NCI-H2029 (cell line): ENCODE measurements around the gene DCAF6.
A peak's percentile ranks its signal among the peaks of the same experiment; 100 is the strongest.
"Not testable (repeated sequence)": the region's sequence is repeated elsewhere in the genome, so short reads cannot be mapped to it uniquely, and the experiment has no call there.

Experiments
- DNase-seq: peaks from one replicate; lab custom pipeline; 2025; lab: John Stamatoyannopoulos, UW

Gene DCAF6

DNA sequence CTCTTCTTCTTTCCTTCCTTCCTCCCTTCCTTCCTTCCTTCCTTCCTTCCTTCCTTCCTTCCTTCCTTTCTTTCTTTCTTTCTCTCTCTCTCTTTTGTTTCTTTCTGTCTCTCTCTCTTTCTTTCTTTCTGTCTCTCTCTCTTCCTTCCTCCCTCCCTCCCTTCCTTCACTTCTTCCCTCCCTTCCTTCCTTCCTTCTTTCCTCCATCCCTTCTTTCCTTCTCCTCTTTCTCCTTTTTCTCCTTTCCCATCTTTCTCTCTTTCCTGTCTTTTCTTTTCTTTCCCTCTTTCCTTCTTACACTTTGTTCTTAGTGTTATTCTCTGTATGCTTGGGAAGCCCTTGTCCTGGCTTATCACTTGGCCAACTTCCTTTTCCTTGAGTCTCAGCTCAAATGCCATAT lies 72.8 kb downstream of the DCAF6 start:
- DNase-seq: no peak

DNA sequence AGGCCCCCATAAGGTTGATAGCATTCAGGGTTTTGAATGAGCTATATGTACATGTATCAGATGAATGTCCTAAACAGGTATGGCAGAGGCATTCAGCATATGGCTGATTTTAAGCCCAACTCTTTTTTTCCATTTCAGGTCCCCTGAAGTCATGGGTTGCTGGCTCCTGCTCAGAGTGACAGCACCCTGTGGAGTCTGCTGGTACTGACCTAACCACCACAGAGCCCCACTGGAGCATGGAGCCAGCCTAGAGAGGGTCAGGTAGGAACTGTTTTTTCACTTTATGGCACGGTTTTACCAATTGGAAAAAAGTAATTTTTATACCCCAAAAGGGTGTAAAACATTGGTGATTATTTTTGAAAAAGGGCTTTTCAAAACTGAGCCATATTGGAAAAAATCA lies 82.9 kb downstream of the DCAF6 start:
- DNase-seq: no peak

DNA sequence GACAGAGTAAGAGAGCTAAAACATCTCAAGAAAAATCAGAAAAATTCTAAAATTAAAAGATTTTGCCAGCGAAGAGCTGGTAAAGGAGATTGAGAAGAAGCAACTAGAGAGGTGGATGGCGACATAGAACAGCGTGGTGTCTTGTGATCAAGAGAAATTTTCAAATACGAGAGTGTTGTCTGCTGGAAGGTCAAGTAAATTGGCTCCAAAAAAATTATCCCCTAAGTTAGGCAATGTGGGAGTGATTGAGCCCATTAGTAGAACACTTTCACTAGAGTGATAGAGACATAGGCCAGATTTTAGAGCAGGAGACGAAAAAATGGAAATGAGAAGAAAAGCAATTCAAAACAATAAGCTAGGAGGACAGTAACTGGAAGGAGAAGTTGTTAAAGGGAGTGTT lies 94.7 kb downstream of the DCAF6 start:
- DNase-seq: no peak

DNA sequence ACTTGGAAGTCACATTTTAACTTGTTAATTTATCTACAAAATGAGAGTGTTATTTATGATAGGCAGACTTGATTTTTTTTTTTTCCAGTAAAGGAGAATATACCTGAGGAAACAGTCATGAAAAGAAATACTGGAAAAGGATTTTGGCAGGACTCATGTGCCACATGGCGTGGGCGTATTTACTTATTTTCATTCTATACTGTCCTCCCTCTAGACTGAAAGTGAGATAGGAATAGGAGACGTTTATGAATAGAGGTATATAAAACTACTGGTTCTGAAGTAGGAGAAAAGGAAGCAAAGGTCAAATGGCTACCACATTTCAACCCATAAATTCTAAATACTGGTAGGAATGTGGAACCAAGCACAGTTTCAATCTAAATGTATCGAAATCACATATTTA lies 95.1 kb downstream of the DCAF6 start:
- DNase-seq: no peak

DNA sequence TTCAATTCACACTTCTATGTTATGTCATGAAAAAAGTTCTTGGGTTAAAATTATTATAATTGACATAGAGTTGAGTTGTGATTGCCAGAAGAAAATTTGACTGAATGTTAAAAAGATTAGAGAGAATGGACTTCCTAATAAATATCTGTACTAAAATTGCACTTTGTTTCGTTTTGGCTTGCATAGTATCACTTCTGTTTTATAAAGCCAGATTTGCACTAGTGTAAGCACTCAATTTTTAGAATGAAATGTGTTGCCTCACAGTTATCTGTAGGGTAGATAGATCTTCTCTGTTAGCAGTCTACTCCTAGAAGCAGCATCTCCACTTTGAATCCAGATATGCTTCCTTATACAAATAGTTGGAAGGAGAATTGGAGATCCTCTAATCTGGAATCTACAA lies 95.5 kb downstream of the DCAF6 start:
- DNase-seq: no peak

DNA sequence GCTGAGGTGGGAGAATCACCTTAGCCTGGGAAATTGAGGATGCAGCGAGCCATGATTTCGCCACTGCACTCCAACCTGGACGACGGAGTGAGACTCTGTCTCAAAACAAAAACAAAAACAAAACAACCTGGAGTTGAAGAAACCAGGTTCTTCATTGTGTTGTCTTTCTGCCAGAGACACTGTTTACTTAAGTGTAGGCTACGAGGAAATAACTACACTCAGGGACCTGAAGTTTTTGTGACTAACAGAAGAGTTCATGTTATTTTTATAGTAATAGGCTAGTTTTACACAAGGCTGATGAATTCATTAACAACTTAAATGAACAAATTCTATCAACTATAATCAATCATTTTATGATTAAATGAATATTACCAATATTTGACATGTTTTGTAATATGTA lies 98.9 kb downstream of the DCAF6 start:
- DNase-seq: no peak

DNA sequence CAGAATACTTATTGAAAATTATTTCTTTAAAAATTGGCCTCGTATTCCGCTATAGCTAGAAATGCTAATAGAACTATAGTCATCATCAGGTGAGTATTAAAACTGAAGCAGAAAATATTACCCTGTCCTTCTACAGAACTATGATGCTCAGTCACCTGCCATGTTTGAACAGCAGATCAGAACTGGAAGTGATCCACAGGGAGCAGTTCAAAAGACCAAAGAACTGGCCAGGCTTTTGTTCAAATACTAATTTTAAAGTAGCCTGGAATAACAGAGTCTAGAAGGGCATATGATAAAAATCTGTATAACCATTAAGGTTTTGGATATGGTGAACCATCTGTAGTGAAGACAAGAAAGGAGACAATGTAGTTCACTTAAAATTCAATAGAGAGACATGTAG lies 105.9 kb downstream of the DCAF6 start:
- DNase-seq: no peak

DNA sequence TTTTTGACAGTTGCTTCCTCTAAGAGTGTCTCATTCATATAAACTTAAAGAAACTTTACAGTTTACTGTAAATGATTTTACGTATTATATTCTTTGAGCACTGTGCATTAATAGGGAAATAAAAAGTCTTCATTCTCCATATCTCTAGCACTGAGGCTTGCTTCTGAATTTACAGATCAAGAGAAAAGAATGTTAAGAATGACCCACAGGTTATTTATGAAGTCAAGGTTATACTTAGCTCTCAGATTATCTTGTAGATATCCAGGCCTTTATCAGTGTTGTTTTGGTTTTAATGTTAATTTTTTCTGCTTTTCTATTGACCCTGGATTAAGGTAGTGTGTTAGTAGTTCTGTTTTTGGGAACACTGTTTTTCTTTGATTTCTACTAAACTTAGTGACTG lies 108.8 kb downstream of the DCAF6 start:
- DNase-seq: no peak

DNA sequence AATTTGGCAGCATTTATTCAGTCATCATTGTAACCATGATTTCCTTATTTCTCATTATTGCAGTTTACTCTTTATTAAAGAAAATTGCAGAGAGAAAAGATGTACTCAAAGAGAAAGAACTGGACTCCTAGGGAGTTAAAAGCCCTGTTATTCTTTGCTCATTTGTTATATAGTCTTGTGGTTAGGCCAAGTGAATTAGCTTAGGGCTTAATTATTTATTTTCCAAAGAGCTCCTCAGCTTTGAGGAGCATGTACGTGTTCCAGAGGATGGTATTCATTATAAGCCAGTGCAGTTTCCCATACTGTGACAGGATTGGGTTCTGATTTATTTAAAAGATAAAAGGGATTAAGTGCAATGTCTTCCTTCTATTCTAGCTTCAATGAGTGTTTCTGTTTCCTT lies 113.8 kb downstream of the DCAF6 start:
- no peak for DNase-seq

DNA sequence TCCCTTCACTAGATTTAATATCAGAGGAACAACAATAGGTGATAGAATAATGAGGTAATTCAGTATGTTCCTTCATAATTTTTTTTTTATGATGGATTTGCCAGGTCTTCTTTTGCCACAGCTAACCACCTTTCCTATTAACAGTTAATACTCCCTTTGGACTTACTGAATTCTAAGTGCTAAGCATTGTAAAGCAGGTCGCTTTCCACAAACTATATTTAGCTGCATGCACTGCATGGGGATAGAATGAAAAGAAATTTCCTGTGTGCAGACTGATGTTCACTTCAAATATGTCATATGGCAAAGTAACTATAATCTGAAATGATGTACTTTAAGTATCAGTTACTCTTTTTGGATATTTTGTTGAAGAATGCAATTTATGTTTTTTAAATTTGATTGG lies 114.4 kb downstream of the DCAF6 start:
- no peak for DNase-seq

DNA sequence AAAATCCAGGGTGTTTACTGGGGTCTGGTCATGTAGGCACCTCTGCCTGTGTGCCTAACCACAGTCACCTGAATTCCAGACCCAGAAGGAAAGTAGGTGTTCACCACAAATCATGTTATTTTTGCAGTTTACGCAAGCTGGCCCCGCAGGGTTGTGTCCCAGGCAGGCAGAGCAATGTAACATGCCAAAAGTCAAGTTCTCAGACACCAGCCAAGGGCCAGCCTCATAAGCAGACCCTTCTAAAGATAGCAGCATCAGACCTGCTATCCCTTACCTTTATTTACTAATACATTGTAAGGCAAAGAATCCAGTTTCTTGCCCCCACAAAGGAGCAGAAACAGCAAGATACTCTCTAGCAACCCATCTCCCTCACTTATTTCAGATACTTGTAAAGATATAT lies 117.2 kb downstream of the DCAF6 start:
- DNase-seq: no peak

DNA sequence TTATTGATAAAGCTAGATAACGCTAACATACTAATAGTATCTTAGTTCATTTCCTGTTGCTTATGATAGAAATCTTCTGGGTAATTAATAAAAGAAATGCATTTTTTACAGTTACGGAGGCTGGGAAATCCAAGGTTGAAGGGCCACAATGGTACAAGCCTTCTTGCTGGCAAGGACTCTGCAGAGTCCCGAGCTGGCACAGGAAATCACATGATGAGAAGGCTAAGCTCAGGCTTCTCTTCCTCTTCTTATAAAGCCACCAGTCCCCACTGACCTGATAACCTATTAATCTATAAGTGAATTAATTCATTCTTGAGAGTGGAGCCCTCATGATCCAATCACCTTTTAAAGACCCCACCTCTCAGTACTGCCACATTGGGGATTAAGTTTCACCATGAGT lies 117.6 kb downstream of the DCAF6 start:
- DNase-seq: no peak

DNA sequence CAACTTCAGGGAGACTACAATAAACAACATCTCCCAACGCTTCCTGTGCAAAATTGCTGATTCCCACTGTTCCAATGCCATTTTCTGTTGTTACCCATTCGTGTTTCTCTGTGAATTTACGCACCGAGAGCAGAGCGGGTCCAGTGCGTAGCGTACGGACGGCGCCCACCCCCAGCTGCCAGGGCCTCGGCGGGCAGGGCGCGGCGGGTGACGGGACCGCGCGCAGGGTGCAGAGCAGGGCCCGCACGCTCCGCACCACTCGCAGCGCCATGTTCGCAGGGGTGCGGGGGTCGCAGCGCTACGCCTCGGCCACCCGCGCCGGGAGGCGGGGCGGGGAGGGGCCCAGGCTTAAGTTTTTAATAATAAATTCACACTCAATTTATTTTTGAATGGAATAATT lies 119.7 kb downstream of the DCAF6 start:
- not testable (repeated sequence) for DNase-seq

DNA sequence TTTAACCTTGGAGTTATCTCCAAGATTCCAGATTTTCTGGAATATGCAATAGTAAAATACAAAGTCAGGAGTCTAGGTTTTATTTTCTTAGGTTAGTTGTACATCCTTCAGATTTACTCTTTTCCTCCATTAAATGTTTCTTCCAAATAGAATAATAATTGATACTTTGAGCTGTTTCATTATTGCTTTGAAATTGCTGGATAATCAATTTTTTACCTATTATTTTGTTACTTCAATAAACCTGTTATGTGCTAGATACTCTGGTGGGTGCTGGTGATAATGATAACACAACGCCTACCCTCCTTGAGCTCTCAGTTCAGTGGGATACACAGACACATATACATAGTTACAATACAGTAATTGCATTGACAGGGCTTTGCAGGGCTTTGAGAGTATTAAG lies 120.9 kb downstream of the DCAF6 start:
- no peak for DNase-seq

DNA sequence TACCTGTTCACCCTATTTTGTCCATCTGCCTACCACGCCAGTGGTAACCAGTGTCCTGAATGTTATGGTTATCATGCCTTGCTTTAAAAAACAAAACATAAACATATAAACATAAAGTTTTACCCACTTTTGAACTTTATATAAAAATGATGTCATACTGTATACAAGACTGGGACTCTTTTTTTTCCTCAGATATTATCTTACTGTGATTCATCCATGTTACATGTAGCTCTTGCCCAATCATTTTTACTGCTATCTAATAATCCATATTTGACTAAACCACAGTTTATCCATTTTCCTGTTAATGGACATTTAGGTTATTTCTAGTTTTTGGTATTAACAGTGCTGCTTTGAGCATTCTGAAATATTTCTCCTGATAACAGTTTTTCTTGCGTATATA lies 121.4 kb downstream of the DCAF6 start:
- no peak for DNase-seq

DNA sequence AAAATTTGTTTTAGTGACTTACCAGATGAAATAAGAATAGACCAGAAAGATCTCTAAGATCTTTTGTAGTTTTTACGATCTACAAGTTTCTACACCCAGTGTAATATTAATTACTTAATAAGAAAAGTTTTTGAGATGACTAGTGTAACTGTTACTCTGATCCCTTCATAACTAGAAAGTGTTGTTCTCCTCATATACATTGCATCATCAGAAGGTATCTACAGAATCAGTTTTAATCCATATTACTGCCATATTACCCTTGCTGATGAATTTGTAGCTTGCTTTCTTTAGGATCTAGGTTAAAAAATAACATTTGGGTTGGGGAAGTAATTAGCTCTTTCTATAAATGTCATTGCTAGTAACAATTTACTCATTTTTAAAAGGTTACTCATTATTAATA lies 127.7 kb downstream of the DCAF6 start:
- no peak for DNase-seq

DNA sequence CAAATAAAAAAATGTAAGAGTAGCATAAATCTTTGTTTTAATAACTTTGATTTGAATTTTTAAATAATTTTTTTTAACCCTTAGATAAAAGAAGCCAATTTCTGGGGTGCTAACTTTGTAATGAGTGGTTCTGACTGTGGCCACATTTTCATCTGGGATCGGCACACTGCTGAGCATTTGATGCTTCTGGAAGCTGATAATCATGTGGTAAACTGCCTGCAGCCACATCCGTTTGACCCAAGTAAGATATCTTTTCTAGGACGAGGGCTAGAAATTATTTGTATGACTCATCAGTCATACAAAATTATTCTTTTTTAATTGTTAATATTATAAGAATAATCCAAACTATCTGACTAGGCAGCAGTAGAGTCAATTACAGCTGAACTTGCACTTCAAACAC lies 129.0 kb downstream of the DCAF6 start:
- DNase-seq: no peak

DNA sequence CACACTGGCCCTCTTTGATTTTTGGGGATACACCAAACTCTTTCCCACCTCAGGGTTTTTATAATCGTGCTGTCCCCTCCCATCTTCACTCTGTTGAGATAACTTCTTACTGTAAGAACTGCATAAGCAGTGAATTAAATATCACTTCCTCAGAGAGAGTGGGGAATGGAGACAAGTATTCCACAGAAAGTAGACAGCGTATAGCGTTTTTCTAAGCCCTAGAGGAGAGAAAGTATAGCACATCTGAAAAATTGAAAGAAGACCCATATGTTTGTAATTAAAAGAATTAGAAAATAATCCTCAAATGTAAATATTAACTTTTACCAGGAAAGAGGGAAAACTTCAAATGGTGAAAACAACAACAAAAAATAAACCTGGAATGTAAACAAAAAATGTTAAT lies 132.9 kb downstream of the DCAF6 start:
- DNase-seq: no peak

DNA sequence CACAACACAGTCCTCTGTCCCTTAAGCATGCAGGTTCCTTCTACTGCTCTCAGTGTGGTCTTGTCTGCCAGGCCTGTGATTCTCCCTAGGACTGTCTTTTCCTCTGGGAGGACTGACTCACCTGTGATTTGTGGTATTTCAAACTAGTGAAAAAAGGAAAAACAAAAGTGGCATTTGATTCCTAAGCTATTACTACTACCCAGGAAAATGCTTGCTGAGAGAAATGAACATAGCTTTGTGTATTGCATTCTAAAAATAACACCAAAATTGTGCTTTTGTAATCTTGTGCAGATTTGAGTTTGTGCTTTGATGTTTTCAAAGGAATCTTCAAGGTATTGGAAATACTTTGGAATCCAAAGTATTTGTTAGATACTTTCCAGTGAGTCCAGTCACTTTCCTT lies 143.3 kb downstream of the DCAF6 start:
- DNase-seq: no peak

DNA sequence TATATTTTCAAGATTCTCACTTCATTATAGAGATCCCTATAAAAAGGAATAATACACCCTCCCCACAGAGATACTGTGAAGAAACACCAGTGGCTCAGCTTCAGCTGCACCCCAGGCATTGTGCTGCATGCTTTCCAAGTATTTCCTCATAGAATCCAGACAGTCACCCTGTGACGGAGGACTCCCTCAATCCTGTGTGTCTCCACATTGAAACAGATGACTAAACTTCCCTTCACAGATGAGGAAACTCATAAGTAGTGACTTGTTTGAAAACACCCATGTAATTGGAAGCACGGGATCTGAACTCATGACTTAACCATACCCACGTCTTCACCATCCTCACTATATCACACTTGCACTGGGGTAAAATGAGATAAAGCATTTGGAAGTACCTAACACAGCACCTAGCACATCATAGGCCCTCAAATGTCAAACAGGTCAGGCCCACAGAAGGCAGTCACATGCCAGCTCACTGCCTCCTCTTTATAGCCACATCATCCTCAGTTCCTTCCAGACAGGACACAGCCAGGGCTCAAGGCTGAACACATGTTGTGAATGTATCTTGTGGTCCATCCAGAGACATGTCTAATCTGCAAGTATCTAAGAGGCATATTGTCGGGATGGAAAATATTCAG lies 145.0 kb downstream of the DCAF6 start:
- DNase-seq: no peak

DNA sequence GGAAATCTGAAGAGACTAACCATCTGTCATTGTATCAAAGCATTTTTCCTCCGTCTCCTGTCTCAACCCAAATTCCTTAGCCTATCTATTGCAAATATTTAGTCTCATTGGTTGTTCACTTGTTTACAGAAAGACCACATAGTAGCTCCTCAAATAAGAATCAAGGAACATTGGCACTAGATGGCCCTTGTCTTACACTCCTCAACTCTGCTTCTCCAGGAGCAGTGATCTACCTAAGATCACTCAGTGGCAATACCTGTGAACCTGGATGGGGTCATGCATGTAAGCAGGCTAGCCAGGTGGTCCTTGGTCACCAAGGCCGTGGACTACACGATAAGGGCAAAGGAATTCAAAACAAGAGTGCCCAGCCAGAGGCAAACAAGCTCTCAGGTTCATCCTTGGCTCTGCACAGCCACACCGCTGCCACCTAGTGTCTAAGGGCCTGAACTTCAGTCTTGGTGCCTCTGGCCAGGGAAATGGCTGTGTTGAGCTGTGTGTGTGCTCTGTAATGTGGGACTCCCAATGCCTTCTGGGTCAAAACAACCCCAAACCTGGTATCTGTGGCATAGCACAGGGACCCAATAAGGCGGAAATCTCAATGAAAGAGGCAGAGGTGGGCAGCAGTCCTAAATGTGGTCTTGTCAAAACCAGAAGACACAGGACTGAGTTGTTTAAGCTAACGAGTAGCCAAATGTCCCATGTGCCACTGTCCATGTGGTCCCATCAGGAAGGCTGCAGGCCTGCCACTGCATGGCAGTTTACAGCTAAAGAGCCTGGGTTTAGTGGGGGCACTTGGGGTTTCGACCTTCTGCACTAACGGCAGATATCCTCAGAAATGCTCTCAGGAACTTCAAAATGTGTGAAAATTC lies 145.8 kb downstream of the DCAF6 start:
- DNase-seq: peak; percentile 29

DNA sequence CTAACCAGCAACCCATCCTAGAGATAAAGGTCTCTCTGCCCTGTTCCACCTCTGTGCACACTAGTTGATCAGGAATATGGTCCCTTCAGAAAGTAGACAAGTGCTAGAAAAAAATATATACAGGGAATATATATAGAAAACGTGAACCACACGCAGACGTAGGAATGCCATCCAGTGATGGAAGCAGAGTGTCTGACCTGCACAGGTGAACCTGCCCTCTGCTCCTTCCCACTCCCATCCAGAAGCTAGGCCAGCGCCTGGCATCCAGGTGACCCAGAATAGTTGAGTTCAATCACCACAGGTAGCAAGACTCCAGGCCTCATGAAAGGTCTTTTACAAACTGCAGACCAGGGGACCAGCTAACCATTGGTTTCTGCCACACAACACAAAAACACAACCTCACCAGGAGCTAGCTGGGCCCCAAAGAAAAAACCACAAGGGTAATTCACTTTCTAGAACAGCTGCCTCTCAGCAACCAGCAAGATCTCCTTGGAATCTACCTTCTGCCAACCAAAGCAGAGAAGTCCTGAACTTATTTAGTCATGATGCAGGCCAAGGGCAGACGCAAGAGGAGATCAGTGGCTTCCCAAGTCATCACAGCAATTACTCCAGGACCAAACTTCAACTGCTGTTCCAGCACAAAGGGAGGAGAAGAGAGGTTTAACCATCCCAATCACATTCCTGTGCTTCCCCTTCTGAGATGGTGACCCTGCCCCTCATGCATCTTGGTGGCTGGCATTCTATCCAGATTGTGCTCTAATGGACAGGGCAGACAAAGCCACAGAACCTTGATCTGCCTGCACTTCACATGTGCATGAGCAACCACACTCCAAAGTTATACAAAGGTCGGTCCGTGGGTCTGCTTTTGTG lies 147.2 kb downstream of the DCAF6 start:
- no peak for DNase-seq
